ENCODE results near the gene LRRC45. TPM values are rescaled to one million over a fixed set of nuclear protein-coding genes. Genes with fewer than 3 reads are reported as not detected.

The LRRC45 gene
- total RNA-seq, 1 donor = 22.0 TPM

DNA sequence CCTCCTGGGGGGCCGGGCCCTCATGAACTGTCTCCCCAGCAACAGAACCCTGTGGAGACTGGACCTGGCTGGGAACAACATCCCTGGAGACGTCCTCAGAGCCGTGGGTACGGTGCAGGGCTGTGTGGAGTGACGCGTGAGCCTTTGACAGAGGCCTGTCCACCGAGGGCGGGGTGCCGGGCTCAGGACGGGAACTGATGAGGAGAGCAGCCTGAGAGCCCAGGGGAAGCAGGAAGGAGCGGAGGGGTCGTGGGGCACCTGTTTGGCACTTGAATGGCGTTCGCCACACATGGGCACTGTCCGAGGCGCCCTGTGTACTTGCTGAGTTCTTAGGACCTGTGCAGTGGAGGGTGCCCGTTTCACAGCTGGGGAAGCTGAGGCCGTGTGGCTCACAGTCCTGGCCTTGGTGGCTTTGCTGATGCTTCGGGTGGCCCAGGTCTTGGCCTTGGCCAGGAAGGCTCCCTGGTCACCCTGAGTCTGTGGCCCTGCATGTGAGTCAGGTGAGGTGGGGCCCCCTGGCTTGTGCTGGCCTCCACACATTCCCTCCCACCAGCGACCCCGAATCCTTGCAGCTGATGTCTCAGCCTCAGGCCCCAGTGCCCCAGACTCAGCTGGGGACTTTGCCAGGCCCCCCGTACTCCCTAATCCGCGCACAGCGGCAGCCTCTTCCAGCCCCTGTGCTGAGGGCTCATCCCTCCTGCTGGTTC, 2.4 kb downstream of the LRRC45 start:
- no peak for DNase-seq (ENCODE audit: low read depth)
- no peak for TF ChIP-seq CTCF (IDR thresholded peaks at IDR 0.05; ENCODE audit: insufficient read depth, low read length)
- H3K4me3 ChIP-seq (ENCODE audit: low read depth, low read length) = no peak overlapping the region

DNA sequence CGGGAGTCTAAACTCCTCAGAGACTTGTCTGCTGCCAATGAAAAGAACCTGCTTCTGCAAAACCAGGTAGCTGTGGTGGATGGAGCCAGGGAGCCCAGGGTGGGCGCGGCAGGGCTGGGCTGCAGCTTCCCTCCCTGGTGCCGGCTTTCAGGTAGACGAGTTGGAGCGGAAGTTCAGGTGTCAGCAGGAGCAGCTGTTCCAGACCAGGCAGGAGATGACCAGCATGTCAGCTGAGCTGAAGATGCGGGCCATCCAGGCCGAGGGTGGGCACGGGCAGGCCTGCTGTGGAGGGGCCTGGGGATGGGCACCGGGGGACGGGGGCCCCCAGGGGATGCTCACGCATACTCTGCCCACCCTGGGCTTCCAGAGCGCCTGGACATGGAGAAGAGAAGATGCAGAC, 5.1 kb downstream of the LRRC45 start:
- no peak overlapping the region for H3K4me3 ChIP-seq (ENCODE audit: low read depth, low read length)
- no peak for TF ChIP-seq CTCF (IDR thresholded peaks at IDR 0.05; ENCODE audit: insufficient read depth, low read length)
- DNase-seq (ENCODE audit: low read depth) = no peak

GRCh38 chr17:82028966-82029365, 5.9 kb downstream of the LRRC45 start:
- H3K4me3 ChIP-seq (ENCODE audit: low read depth, low read length) = no peak overlapping the region
- DNase-seq (ENCODE audit: low read depth) = no peak
- TF ChIP-seq CTCF (IDR thresholded peaks at IDR 0.05; ENCODE audit: insufficient read depth, low read length) = no peak

DNA sequence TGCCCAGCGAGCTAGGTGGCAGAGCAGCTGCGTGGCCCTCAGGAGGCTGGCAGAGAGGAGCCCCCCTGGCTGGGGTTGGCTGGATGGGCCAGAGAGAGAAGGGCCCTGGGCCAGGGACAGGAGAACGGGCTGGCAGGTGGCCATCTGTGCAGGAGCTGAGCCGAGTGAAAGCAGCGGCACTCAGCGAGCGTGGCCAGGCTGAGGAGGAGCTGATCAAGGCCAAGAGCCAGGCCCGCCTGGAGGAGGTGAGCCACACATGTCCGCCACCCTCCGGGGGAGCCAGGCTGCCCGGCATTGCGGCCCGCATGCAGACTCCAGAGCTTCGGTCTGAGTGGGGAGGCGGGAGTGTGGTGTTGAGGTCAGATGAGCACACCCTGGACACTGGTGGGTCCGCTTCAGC, 6.3 kb downstream of the LRRC45 start:
- DNase-seq (ENCODE audit: low read depth) = no peak
- TF ChIP-seq CTCF (IDR thresholded peaks at IDR 0.05; ENCODE audit: insufficient read depth, low read length) = no peak
- H3K4me3 ChIP-seq (ENCODE audit: low read depth, low read length) = no peak overlapping the region

GRCh38 chr17:82029990-82030469, 6.9 kb downstream of the LRRC45 start:
- no peak for TF ChIP-seq CTCF (IDR thresholded peaks at IDR 0.05; ENCODE audit: insufficient read depth, low read length)
- H3K4me3 ChIP-seq (ENCODE audit: low read depth, low read length) = no peak overlapping the region
- no peak for DNase-seq (ENCODE audit: low read depth)

GRCh38 chr17:82030470-82031302, 7.6 kb downstream of the LRRC45 start:
- TF ChIP-seq CTCF (IDR thresholded peaks at IDR 0.05; ENCODE audit: insufficient read depth, low read length) = peak; percentile 81
- DNase-seq (ENCODE audit: low read depth) = peak; percentile 79
- peak overlapping the region; percentile 53 for H3K4me3 ChIP-seq (ENCODE audit: low read depth, low read length)

Measured in fibroblast of the aortic adventitia (primary cell).